ENCODE data around the gene CHSY1.

DNA sequence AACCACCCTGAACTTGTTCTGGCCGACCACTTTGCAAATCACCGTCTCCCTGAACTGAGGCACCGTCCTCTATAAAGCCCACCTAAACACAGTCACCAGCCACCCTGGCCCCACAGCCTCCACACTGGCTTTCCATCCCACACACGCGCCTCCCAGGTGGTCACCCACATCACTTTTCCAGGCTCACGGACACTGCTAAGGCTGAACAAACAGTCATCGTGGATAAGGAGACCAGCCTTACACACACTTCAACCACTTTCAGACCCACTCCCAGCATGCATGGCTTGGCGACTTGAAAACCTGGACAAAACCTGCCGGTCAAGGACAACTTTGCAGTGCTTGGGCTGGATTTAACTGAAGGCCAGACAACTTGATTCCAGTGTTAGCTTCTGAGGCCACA is 8.4 kb downstream of the CHSY1 start:
- TF ChIP-seq GATA2 (IDR thresholded peaks at IDR 0.05; ENCODE audit: low read depth, low read length) (no peak), GATA3 (IDR thresholded peaks at IDR 0.05; ENCODE audit: low read depth, low read length) (no peak)

Data from SH-SY5Y (cell line).